ENCODE results near the gene IGSF5.

GRCh38 chr21:39730418-39731157, 14.4 kb upstream of the IGSF5 start:
- TF ChIP-seq CTCF (IDR thresholded peaks at IDR 0.05) (no peak), ZFX (IDR thresholded peaks at IDR 0.05; ENCODE audit: borderline replicate concordance) (no peak)
